ENCODE data around the gene PRLR. TPM values are rescaled to one million over a fixed set of nuclear protein-coding genes. Genes with fewer than 3 reads are reported as not detected.

Gene PRLR
- total and polyA plus RNA-seq, 10 of the 15 experiments (the other 5 are each of a cell fraction or from before 2014, with no cell fraction given): 0.03 to 8.1 (median 0.20) TPM

- intact Hi-C loops (cut with micrococcal nuclease; ENCODE audit: unreplicated experiment): no loop called here
- no TSS peak for BruUV-seq (replicated peaks)
- TF ChIP-seq CTCF (IDR thresholded peaks at IDR 0.05 in 2 of 3, conservative IDR thresholded peaks at IDR 0.05 in 1 of 3; ENCODE audit: control insufficient read depth in 2 of 3, extremely low read depth in 1 of 3, insufficient read depth in 1 of 3, low read depth in 3 of 3, low read length in 3 of 3): no peak
- TF ChIP-seq ZNF274 (IDR thresholded peaks at IDR 0.05; ENCODE audit: insufficient read depth, insufficient read length): no peak
- no peak for TF ChIP-seq NR2C1 (IDR thresholded peaks at IDR 0.05)
- no peak for TF ChIP-seq SMARCA5 (IDR thresholded peaks at IDR 0.05)
- TF ChIP-seq, protein P1, sequence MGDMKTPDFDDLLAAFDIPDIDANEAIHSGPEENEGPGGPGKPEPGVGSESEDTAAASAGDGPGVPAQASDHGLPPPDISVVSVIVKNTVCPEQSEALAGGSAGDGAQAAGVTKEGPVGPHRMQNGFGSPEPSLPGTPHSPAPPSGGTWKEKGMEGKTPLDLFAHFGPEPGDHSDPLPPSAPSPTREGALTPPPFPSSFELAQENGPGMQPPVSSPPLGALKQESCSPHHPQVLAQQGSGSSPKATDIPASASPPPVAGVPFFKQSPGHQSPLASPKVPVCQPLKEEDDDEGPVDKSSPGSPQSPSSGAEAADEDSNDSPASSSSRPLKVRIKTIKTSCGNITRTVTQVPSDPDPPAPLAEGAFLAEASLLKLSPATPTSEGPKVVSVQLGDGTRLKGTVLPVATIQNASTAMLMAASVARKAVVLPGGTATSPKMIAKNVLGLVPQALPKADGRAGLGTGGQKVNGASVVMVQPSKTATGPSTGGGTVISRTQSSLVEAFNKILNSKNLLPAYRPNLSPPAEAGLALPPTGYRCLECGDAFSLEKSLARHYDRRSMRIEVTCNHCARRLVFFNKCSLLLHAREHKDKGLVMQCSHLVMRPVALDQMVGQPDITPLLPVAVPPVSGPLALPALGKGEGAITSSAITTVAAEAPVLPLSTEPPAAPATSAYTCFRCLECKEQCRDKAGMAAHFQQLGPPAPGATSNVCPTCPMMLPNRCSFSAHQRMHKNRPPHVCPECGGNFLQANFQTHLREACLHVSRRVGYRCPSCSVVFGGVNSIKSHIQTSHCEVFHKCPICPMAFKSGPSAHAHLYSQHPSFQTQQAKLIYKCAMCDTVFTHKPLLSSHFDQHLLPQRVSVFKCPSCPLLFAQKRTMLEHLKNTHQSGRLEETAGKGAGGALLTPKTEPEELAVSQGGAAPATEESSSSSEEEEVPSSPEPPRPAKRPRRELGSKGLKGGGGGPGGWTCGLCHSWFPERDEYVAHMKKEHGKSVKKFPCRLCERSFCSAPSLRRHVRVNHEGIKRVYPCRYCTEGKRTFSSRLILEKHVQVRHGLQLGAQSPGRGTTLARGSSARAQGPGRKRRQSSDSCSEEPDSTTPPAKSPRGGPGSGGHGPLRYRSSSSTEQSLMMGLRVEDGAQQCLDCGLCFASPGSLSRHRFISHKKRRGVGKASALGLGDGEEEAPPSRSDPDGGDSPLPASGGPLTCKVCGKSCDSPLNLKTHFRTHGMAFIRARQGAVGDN (IDR thresholded peaks at IDR 0.05): no peak
- TF ChIP-seq TARDBP (IDR thresholded peaks at IDR 0.05; ENCODE audit: borderline replicate concordance): no peak
- no peak for TF ChIP-seq JUND (IDR thresholded peaks at IDR 0.05; ENCODE audit: low read depth, low read length)
- no peak for TF ChIP-seq IKZF2 (IDR thresholded peaks at IDR 0.05)
- TF ChIP-seq HDAC6 (IDR thresholded peaks at IDR 0.05; ENCODE audit: unreplicated experiment): no peak
- TF ChIP-seq POU2F2 (IDR thresholded peaks at IDR 0.05; ENCODE audit: borderline replicate concordance, low read depth, low read length): no peak
- Histone ChIP-seq H3K4me3 (no peak overlapping the region), H2AFZ (ENCODE audit: control insufficient read depth, low read depth, low read length) (no peak overlapping the region), H3K9ac (ENCODE audit: control insufficient read depth, insufficient read depth, low read length) (no peak overlapping the region), H3K27me3 (replicated peaks in 1 of 2; ENCODE audit: control insufficient read depth in 2 of 2, insufficient read depth in 2 of 2, low read length in 1 of 2) (no peaks in the 10 kb centered on the region), H3K4me2 (ENCODE audit: control insufficient read depth, insufficient read depth) (no peak overlapping the region), H3K36me3 (ENCODE audit: control insufficient read depth in 2 of 2, insufficient read depth in 2 of 2, low read length in 1 of 2) (no peaks in the 10 kb centered on the region), H3K4me1 (ENCODE audit: control insufficient read depth, insufficient read depth, low read length) (no peaks in the 10 kb centered on the region), H3K27ac (ENCODE audit: control insufficient read depth, insufficient read depth) (no peak overlapping the region), H3K79me2 (ENCODE audit: control insufficient read depth, insufficient read depth, low read length) (no peaks in the 10 kb centered on the region), H3K9me3 (replicated peaks; ENCODE audit: control insufficient read depth, insufficient read depth, low read length) (no peaks in the 10 kb centered on the region), H4K20me1 (ENCODE audit: control insufficient read depth, insufficient read depth) (no peaks in the 10 kb centered on the region)
- FAIRE-seq (no peak), DNase-seq (ENCODE audit: low read depth, low spot score) (no peak), ATAC-seq (no peak)
- in situ Hi-C loops (cut with MboI): no loop called here
- RAD21 ChIA-PET (ENCODE audit: unreplicated experiment): interaction anchor here (0.7 kb wide), 1 partner anchor 391 kb away, joined by 3 read pairs; no protein-coding TSS in a partner anchor
- CTCF ChIA-PET: no interaction called here
- POLR2A ChIA-PET: no interaction called here
- SMC1A ChIA-PET (ENCODE audit: uncharacterized antibody, unreplicated experiment): interaction anchor here (1.0 to 13.1 kb wide), 3 partner anchors 12 to 113 kb away, joined by 3 to 224 read pairs (median 3); partner anchors contain the start of gene PRLR
- 0% methylated on average over 1 of the region's 1 CpG for WGBS (ENCODE audit: insufficient coverage, insufficient replicate concordance, low lambda C conversion rate, missing lambda C conversion rate)
Measured at GRCh38 chr5:35205606-35206005, 24.7 kb downstream of the PRLR start.
